HCT116 (cell line): ENCODE measurements around the gene FERMT2. TPM values are rescaled to one million over a fixed set of nuclear protein-coding genes. Genes with fewer than 3 reads are reported as not detected.

Source experiments
- ATAC-seq: fragments of 200-7000 bp; cut with Tn5 transposase; 2 replicates; pipeline ENCODE4 v1.9.1; 2020; ENCODE audit warnings: mild to moderate bottlenecking, moderate library complexity
- BruUV-seq: library from RNA; stranded (reverse); fragments of 400-500 nt; replicated peaks from 2 replicates; lab custom pipeline; 2021; lab: Mats Ljungman, UMichigan
- CTCF ChIA-PET: fragments of 300-600 bp; sonication (Branson Sonifier 250); formaldehyde crosslinking; loops from one replicate; lab custom pipeline; 2021; ENCODE audit warnings: antibody characterized with exemption; lab: Charles Lee
- POLR2A ChIA-PET: fragments of 300-600, 350-600 bp; sonication (Branson Sonifier 250); formaldehyde crosslinking; loops from one replicate; lab custom pipeline; 2021; ENCODE audit warnings: antibody characterized with exemption; lab: Charles Lee
- RAD21 ChIA-PET, 2 experiments: fragments of 300-600 bp; sonication (Branson Sonifier 250); formaldehyde crosslinking; loops; one replicate each; lab custom pipeline; 2023; ENCODE audit warnings: low total read pairs in 2 of 2; ENCODE audit not compliant: uncharacterized antibody in 2 of 2, unreplicated experiment in 2 of 2, low non-redundant PET in 1 of 2; lab: Charles Lee
- DNase-seq: peaks from one replicate; pipeline ENCODE4 v3.0.0-alpha.2; 2010; ENCODE audit warnings: low read depth, low spot score
- H2AFZ ChIP-seq: fragments of 200-600 bp; shearing (Covaris generic), sonication (generic); 2 replicates; pipeline ENCODE4 v1.6.1; 2017; ENCODE audit warnings: low read depth, mixed run types, mixed read lengths, antibody characterized with exemption, low read length; ENCODE audit not compliant: poor library complexity, severe bottlenecking
- H3K27ac ChIP-seq: 2 replicates; pipeline ENCODE4 v1.5.1; 2012; ENCODE audit warnings: low read depth, low read length
- H3K27me3 ChIP-seq: fragments of 200-600 bp; sonication (generic); 2 replicates; pipeline ENCODE4 v1.6.1; 2016; ENCODE audit warnings: mixed run types, low read length, mixed read lengths; ENCODE audit not compliant: insufficient read depth
- H3K36me3 ChIP-seq, 2 experiments: fragments of 200-500 bp in 1 of 2; fragments of 200-600 bp in 1 of 2; sonication (Bioruptor generic) in 1 of 2; sonication (generic) in 1 of 2; 2 replicates each; pipeline versions ENCODE4 v1.5.1 to v1.6.1; 2014 to 2016; ENCODE audit warnings: low read length in 2 of 2, inconsistent platforms in 1 of 2, mixed read lengths in 1 of 2, mixed run types in 1 of 2; ENCODE audit not compliant: insufficient read depth in 2 of 2, control insufficient read depth in 1 of 2
- H3K4me1 ChIP-seq, 2 experiments: fragments of 200-600 bp in 1 of 2; sonication (generic) in 1 of 2; 2 replicates each; pipeline versions ENCODE4 v1.5.1 to v1.6.1; 2012 to 2017; ENCODE audit warnings: low read length in 2 of 2, inconsistent platforms in 1 of 2, mild to moderate bottlenecking in 1 of 2, mixed read lengths in 1 of 2, mixed run types in 1 of 2, moderate library complexity in 1 of 2; ENCODE audit not compliant: insufficient read depth in 2 of 2, control insufficient read depth in 1 of 2
- H3K4me2 ChIP-seq: fragments of 200-600 bp; sonication (generic); 2 replicates; pipeline ENCODE4 v1.6.1; 2017; ENCODE audit warnings: mixed run types, low read length, mixed read lengths
- H3K4me3 ChIP-seq, 2 experiments: fragments of 200-600 bp in 1 of 2; sonication (generic) in 1 of 2; replicated peaks in 1 of 2; 2 replicates each; pipeline ENCODE4 v1.5.1; 2011 to 2016; ENCODE audit warnings: low read length in 2 of 2, control low read depth in 1 of 2, low read depth in 1 of 2, mild to moderate bottlenecking in 1 of 2, mixed read lengths in 1 of 2, mixed run types in 1 of 2
- H3K79me2 ChIP-seq: fragments of 200-600 bp; sonication (generic); 2 replicates; pipeline ENCODE4 v1.6.1; 2017; ENCODE audit warnings: mild to moderate bottlenecking, mixed run types, low read length, moderate library complexity, mixed read lengths; ENCODE audit not compliant: insufficient read depth
- H3K9ac ChIP-seq: fragments of 200-600 bp; sonication (generic); 2 replicates; pipeline ENCODE4 v1.6.1; 2016; ENCODE audit warnings: low read length, mixed read lengths
- H3K9me2 ChIP-seq: fragments of 200-600 bp; sonication (generic), shearing (Covaris generic); 2 replicates; pipeline ENCODE4 v1.6.1; 2017; ENCODE audit warnings: mixed run types, mild to moderate bottlenecking, moderate library complexity; ENCODE audit not compliant: insufficient read depth
- H3K9me3 ChIP-seq, 2 experiments: fragments of 200-500 bp in 1 of 2; fragments of 200-600 bp in 1 of 2; sonication (Bioruptor generic) in 1 of 2; sonication (generic) in 1 of 2; 2 replicates each; pipeline ENCODE4 v1.6.1; 2014 to 2017; ENCODE audit warnings: low read length in 2 of 2, mixed read lengths in 2 of 2, inconsistent platforms in 1 of 2, low read depth in 1 of 2, mild to moderate bottlenecking in 1 of 2, mixed run types in 1 of 2, moderate library complexity in 1 of 2; ENCODE audit not compliant: control insufficient read depth in 1 of 2, insufficient read depth in 1 of 2
- H4K20me1 ChIP-seq: fragments of 200-600 bp; sonication (generic), shearing (Covaris generic); 2 replicates; pipeline ENCODE4 v1.6.1; 2017; ENCODE audit warnings: mixed run types, mild to moderate bottlenecking, moderate library complexity; ENCODE audit not compliant: insufficient read depth
- ELF1 ChIP-seq: IDR thresholded peaks from 2 replicates; pipeline ENCODE4 v1.6.1; 2012; ENCODE audit warnings: low read depth, borderline replicate concordance
- EZH2phosphoT487 ChIP-seq: fragments of 200-600 bp; IDR thresholded peaks from 2 replicates; pipeline ENCODE4 v1.6.1; 2018; ENCODE audit warnings: antibody characterized with exemption, borderline replicate concordance
- POLR2AphosphoS5 ChIP-seq: IDR thresholded peaks from 2 replicates; pipeline ENCODE4 v1.6.1; 2011; ENCODE audit warnings: mild to moderate bottlenecking, low read depth, low read length, moderate library complexity
- SIN3A ChIP-seq: IDR thresholded peaks from 2 replicates; pipeline ENCODE4 v1.6.1; 2012; ENCODE audit warnings: low read depth
- TCF7L2 ChIP-seq: IDR thresholded peaks from 2 replicates; pipeline ENCODE4 v1.7.0; 2011; ENCODE audit warnings: borderline replicate concordance, inconsistent platforms; ENCODE audit not compliant: insufficient read depth, insufficient read length; ENCODE audit errors: extremely low read depth
- ZBTB33 ChIP-seq: IDR thresholded peaks from 2 replicates; pipeline ENCODE4 v1.6.1; 2011; ENCODE audit warnings: mild to moderate bottlenecking, low read length, moderate library complexity; ENCODE audit not compliant: insufficient replicate concordance; ENCODE audit errors: extremely low read depth
- intact Hi-C: fragments of 100-400 bp; cut with micrococcal nuclease; formaldehyde crosslinking; loops from 2 replicates; pipeline ENCODE4 v1.10.0; 2022
- total RNA-seq: library from RNA; stranded (reverse); gene quantifications from one replicate; pipeline ENCODE4 v1.2.1, GENCODE V29; 2021; ENCODE audit not compliant: unreplicated experiment

The FERMT2 gene
- total RNA-seq, 1 experiment from 2014 or later = 24.8 TPM

- TF ChIP-seq ZBTB33 (no peak), ELF1 (no peak), EZH2phosphoT487 (no peak), TCF7L2 (no peak), SIN3A (no peak)
Measured at GRCh38 chr14:52874389-52874788, 76.5 kb downstream of the FERMT2 start (continued).

DNA sequence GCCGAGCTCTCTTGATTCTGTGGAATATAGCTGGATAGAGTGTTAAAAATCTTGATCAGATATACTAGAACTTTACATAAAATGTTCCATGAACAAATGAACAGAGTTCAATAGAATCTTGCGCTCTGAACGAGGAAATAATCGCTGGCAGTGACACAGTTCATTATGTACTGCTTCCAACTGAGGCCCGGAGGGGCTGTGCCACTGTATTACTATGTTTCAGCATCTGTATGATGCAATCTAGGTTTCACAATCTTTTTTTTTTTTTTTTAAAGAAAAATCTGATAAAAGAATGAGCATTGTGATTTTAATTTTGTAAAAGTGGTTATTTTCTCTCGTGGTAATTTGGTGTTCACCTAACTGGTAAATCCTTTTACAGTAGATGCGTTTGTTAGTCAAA, 77.2 kb downstream of the FERMT2 start:
- TF ChIP-seq POLR2AphosphoS5 = no peak
- CTCF ChIA-PET = no interaction called here
- Histone ChIP-seq H3K36me3 (peaks cover 8 to 11% of the 10 kb centered on the region in 2 experiments; a peak in 3 of 4 replicates), H3K4me1 (peaks cover 0 to 8% of the 10 kb centered on the region in 2 experiments; a peak in 1 of 4 replicates), H3K9me2 (no peaks in the 10 kb centered on the region), H3K27me3 (no peaks in the 10 kb centered on the region), H3K79me2 (no peaks in the 10 kb centered on the region), H3K9ac (no peak overlapping the region), H3K27ac (no peak overlapping the region), H2AFZ (no peak overlapping the region), H4K20me1 (no peaks in the 10 kb centered on the region), H3K4me2 (no peak overlapping the region), H3K9me3 (no peaks in the 10 kb centered on the region), H3K4me3 (no peak overlapping the region)
- POLR2A ChIA-PET = no interaction called here
- RAD21 ChIA-PET = no interaction called here
- no peak for ATAC-seq
- BruUV-seq = no TSS peak
- no peak for DNase-seq
- intact Hi-C loops = no loop called here
